ENCODE measurements around the gene VSIG10L2.

DNA sequence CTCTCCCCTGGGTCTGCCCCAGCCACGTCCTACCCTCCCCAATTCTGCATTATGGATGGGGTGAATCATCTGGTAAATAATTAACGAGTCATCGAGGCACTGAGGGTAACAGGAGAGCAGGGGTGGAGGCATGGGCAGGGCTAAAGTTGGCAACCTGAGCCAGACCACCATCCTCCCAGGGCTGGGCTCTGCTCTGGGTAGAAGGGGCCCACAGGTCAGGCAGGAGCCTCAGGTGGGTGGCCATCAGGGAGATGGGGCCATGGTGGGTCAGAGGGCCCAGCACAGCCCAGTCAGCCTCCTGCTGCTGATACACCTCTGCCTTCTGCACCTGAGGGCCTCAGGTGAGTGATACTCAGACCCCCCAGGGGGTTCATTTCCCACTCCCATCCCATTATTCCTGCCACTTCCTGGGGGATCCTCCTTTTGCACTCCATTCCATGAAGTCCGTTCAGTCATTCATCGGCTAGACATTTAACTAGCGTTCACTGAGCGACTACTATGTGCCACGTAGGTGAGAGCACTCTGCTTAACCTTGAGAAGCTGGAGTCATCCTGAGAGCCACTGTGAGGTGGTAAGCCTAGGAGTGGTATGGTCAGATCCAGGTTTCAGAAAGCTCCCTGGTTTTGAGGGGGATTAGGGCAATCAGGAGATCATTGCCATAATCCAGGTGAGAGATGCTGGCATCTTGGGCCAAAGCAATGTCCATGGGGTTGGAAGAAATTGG, at the start of gene VSIG10L2:
- TF ChIP-seq, protein P1, sequence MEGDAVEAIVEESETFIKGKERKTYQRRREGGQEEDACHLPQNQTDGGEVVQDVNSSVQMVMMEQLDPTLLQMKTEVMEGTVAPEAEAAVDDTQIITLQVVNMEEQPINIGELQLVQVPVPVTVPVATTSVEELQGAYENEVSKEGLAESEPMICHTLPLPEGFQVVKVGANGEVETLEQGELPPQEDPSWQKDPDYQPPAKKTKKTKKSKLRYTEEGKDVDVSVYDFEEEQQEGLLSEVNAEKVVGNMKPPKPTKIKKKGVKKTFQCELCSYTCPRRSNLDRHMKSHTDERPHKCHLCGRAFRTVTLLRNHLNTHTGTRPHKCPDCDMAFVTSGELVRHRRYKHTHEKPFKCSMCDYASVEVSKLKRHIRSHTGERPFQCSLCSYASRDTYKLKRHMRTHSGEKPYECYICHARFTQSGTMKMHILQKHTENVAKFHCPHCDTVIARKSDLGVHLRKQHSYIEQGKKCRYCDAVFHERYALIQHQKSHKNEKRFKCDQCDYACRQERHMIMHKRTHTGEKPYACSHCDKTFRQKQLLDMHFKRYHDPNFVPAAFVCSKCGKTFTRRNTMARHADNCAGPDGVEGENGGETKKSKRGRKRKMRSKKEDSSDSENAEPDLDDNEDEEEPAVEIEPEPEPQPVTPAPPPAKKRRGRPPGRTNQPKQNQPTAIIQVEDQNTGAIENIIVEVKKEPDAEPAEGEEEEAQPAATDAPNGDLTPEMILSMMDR (IDR thresholded peaks at IDR 0.05): no peak
- TF ChIP-seq POLR2A (IDR thresholded peaks at IDR 0.05; ENCODE audit: low read length) (no peak), EP300 (IDR thresholded peaks at IDR 0.05) (no peak), CHD2 (IDR thresholded peaks at IDR 0.05; ENCODE audit: low read length, partially characterized antibody) (no peak), JUNB (IDR thresholded peaks at IDR 0.05) (no peak), POLR2AphosphoS2 (conservative IDR thresholded peaks at IDR 0.05; ENCODE audit: low read length) (no peak), GATA3 (IDR thresholded peaks at IDR 0.05; ENCODE audit: borderline replicate concordance) (no peak), HOXB13 (CRISPR knock-in tag; IDR thresholded peaks at IDR 0.05; ENCODE audit: low read depth) (no peak), CEBPB (IDR thresholded peaks at IDR 0.05) (no peak)
- TF ChIP-seq, protein P2, sequence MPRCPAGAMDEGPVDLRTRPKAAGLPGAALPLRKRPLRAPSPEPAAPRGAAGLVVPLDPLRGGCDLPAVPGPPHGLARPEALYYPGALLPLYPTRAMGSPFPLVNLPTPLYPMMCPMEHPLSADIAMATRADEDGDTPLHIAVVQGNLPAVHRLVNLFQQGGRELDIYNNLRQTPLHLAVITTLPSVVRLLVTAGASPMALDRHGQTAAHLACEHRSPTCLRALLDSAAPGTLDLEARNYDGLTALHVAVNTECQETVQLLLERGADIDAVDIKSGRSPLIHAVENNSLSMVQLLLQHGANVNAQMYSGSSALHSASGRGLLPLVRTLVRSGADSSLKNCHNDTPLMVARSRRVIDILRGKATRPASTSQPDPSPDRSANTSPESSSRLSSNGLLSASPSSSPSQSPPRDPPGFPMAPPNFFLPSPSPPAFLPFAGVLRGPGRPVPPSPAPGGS (IDR thresholded peaks at IDR 0.05): no peak
- TF ChIP-seq, protein P3, sequence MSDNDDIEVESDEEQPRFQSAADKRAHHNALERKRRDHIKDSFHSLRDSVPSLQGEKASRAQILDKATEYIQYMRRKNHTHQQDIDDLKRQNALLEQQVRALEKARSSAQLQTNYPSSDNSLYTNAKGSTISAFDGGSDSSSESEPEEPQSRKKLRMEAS (IDR thresholded peaks at IDR 0.05): no peak
- TF ChIP-seq, protein P4, sequence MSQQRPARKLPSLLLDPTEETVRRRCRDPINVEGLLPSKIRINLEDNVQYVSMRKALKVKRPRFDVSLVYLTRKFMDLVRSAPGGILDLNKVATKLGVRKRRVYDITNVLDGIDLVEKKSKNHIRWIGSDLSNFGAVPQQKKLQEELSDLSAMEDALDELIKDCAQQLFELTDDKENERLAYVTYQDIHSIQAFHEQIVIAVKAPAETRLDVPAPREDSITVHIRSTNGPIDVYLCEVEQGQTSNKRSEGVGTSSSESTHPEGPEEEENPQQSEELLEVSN (IDR thresholded peaks at IDR 0.05; ENCODE audit: borderline replicate concordance, low read depth): no peak
